ENCODE data around the gene PSMB1.
A peak's percentile ranks its signal among the peaks of the same experiment; 100 is the strongest.
"Not testable (repeated sequence)": the region's sequence is repeated elsewhere in the genome, so short reads cannot be mapped to it uniquely, and the experiment has no call there.

PSMB1 gene

DNA sequence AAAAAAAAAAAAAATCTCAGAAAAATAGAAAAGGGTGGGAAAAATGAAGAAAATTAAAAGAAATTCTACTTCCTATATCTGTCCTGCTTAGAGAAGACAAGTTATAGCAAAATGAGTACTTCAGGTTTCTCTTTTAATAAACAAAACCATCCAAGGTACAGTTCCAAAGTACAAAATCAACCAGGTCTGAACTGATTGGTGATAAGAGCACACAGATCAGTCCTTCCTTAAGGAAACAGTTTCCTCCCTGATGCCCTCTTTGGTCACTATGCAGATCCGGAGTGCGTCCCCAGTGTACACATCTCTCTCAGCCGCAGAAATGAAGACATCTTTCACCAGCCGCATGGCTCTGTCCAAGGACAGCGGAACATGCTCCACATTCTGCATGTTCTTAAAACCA, 18.1 kb downstream of the PSMB1 start:
- DNase-seq (ENCODE audit: low read depth in 2 of 2) = no peak

DNA sequence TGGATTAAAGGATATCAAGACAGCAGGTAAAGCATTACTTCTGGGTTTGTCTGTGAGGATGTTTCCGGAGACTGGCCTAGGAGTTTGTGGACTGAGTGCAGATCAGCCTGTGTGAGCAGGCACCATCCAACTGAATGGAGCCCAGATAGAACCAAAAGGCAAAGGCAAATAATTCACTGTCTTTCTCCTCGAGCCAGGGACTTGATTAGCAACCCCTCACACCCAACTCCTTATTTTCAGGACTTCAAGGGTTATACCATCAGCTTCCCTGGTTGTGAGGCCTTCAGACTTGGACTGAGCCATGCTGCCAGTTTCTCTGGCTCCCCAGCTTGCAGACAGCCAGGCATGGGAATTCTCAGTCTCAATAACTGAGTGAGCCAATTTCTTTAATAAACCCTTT, 19.3 kb downstream of the PSMB1 start:
- DNase-seq (ENCODE audit: low read depth in 2 of 2) = no peak

DNA sequence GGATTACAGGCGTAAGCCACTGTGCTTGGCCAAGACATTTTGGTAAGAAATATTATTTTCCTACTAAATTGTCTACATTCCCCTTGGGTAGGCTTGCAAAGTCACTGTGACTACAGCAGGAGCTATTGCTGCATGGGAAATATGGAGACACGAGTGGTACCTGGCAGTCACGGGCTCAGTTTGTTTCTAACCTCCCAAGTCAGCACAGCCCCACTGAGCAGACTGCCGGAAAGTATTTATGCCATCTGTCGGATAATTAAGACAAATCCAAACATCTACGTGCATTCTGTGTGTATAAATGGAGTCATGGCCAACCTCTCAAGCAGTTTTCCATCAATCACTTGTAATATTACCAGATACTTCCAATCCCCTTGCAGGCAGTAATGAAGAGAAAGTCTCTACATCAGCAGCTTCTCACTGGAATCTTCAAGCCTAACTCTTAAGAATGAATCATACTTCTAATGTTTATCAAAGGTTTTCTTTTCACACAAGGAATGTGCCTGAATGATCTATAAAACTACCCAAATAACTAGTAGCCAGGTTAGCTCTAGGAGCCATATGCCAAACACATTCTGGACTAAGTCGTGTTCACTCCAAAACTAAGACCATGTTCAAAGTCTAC, 20.1 kb downstream of the PSMB1 start:
- no peak for DNase-seq (ENCODE audit: low read depth in 2 of 2)

DNA sequence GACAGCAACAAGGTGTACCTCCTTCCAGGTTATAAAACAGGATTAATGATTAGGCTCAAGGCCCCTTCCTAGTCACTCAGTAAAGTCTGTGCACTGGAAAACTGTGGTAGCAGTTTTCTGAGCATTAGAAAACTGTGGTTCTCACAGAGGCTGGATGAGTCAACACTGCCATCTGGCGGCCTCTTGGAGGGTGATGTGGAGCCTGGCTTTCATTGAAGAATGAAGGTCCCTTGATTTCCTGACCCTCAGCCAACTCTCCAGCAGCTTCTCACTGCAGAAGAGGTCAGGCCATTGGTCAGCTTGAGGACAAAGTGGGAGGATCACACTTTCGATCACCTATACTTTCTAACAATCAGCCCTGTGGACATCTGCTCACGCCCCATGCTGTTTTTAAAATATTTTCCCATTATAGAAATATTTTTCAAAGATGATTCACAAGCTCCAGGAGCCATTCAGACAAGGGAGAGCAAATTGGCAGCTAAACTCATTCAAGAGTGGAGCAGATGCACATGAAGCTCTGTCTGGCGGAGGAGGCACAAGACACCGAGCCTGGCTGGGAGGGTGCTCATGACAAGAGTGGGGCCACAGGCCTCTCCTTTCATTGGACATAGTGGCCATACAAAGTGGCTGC, 23.2 kb downstream of the PSMB1 start:
- DNase-seq (ENCODE audit: low read depth in 2 of 2) = peak; percentile 35 to 39

DNA sequence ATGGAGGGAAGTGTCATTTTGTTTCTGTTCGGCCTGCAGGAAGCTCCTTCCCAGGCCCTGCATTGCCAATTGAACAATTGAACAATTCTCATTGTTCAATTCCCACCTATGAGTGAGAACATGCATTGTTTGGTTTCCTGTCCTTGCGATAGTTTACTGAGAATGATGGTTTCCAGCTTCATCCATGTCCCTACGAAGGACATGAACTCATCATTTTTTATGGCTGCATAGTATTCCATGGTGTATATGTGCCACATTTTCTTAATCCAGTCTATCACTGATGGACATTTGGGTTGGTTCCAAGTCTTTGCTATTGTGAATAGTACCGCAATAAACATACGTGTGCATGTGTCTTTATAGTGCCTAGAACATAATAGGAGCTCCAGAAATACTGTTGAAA, 25.1 kb downstream of the PSMB1 start:
- DNase-seq (ENCODE audit: low read depth in 2 of 2) = not testable (repeated sequence)

DNA sequence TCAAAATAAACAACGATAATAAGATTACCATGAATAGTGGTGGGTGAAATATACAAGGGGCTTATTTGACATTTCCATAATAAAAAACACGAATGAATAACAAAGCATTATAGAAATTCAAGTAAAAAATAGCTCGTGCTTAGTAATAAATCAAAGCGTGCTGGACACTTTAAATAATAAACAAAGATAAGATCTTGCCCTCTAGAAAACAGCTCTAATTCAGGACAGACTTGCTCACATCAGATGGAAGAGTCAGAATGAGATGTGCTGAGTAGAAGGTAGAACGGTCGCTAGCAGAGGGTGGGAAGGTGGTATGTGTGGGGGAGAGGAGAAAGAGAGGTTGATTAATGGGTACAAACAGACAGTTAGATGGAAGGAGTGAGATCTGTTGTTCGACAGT, 27.3 kb downstream of the PSMB1 start:
- DNase-seq (ENCODE audit: low read depth in 2 of 2) = no peak

DNA sequence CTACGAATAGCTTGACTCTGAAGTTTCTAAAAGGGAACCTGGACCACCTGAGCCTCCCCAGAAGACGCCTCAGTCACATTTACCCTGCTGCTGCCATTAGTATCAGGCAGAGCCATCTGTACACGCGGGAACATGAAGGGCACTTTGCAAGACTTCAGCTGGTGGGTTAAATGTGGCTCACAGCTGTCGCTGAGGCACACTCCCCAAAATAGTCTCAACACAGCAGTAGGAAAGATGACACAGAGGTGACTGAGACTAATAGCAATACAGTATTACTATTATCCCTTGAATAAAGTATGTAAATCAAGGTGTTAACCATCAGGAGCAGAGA, 29.0 kb downstream of the PSMB1 start:
- DNase-seq (ENCODE audit: low read depth in 2 of 2) = no peak

DNA sequence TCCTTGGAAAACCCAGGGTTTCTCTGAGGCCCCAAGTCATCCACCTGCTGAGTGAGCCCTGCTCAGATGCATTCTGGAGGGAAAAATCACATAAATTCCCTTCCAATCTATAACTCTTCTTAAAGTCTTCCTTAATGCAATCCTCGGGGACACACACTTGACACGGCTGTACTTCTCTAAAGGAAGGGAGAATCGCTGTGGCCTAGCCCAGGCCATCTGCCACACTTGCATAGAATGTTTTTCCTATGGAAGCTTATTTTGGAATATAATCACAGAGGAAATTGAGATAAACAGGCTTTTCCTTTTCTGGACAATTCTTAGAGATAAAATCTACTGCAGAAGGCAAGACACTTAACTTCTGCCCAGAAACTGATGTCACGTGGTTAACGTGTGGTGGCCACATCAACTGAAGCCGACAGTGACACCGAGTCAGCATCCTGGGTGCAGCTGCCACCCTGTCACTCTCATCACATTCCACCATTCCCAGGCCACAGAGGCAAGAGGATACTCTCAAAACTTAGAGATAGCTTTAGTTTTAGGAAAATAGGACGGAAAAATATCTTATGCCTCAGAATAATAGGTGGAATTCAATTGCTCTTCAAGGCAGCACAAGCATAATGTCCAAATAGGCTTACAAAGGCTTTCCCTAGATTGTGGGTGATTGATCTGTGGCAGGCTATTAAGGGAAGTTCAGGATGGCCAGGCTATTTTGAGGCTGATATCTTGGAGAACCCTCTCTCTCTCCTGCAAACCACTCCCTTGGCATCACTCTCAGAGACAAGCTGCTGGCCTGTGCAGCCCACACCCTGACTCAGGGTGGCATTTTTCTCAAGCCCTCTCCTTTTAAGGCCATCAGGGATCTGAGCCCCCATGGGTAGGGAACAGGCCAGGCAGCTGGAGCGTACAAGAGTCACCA, 29.6 kb downstream of the PSMB1 start:
- no peak for DNase-seq (ENCODE audit: low read depth in 2 of 2)

DNA sequence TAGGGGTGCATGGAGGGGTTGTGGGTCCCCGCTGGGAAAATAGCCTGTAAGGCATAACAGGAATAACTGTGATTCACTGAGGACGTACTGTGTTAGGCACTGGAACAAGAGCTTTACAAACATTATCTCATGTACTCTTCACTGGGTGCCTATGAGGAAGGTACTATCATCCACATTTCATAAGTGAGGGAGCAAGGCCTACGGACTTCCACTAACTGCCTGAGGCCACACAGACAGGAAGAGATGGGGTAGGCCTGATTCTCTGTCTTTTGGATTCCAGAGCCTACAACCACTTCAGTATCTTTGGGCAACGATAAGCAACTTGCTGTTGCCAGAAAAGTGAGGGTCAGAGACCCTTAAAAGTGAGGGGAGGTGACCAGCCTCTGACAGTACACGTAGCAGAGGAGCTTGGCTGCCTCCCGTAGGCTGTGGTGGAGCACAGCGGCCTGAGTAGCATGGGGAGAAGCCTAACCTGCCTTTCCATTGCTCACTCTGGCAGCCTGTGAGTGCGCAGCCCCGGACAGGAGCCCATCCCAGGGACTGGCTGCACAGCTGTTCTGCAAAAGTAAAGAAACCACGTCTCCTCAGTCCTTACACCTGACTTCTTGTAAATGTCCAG, 30.4 kb downstream of the PSMB1 start:
- DNase-seq (ENCODE audit: low read depth in 2 of 2) = no peak

DNA sequence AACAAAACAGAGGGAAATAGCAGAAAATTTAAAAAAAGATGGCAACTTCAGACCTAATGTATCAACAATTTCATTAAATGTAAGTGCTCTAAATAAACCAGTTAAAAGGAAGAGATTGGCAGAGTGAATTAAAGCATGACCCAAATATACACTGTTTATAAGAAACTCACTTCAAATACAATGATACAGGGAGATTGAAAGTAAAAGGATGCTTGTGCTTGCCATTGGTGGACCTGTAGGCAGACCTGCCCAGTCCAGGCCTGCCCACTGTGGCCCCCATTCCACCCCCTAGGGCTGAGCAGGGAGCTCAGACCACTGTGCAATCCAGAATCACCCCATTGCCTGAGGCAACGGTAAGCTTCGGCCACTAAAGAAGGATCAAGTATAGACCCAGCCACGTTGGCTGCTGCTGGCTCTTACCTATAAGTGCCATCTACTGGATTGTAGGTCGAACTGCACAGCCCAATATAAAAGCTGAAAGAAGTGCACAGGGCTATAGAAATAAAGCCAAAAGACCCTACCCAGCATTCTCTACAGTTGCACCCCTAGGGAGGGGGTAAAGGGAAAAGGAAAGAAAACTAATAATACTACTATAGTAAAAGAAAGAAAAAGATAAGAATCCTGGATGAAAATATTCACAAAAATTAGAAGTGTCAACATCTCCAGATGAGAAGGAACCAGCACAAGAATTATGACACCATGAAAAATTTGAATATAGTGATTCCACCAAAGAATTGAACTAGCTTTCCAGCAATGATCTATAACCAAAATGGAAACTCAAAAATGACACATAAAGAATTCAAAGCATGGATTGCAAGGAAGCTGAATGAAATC, 36.1 kb downstream of the PSMB1 start:
- DNase-seq (ENCODE audit: low read depth in 2 of 2) = peak in 1 of 2 donors; percentile 6

DNA sequence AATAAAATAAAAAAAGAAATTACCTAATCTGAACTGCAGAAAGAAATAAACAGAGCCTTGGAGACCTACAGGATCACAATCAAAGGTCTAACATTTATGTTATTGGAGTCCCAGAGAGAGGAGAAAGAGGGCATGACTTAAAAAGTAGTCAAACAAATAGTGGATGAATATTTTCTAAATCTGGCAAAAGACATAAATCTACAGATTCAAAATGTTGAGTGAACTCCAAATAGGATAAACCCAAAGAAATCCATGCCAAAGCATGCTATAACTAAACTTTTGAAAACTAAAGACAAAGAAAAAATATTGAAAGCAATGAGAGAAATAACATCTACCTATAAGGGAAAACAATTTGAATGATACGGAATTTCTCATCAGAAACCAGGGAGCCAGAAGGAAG, 38.2 kb downstream of the PSMB1 start:
- DNase-seq (ENCODE audit: low read depth in 2 of 2) = no peak

DNA sequence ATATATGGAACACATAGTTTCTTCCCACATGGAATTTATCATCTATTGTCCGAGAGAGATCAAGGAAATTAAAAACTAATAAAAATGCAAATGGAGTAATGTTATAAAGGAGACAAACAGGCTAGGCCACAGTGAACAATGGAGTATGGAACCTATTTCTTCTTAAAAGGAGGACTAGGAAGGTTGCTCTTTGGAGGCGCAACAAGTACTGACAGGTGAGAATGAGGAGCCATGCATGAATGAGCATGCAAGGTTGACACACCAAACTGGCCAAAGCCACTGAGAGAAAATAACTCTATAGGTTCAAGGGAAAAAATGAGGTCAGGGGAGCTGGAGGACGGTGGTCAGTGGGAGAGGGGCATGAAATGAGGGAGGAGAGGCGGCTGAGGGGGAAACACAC, 40.9 kb downstream of the PSMB1 start:
- DNase-seq (ENCODE audit: low read depth in 2 of 2) = no peak

DNA sequence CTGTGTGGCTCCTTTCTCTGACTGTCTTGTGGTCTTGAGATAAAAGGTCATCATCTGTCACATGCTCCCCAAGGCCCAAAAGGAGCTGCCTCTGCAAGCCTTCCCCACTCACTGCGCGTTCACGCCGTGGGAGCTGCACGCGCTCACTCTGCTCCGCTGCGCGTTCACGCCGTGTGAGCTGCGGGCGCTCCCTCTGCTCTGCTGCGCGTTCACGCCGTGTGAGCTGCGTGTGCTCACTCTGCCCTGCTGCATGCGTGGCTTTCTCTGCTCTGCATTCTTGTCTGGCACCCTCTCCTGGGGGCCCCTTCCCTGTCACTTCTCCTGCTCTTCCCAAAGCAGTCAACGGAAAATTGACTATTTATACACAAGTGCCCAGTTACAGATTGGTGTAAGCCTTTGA, 42.5 kb downstream of the PSMB1 start:
- DNase-seq (ENCODE audit: low read depth in 2 of 2) = no peak

DNA sequence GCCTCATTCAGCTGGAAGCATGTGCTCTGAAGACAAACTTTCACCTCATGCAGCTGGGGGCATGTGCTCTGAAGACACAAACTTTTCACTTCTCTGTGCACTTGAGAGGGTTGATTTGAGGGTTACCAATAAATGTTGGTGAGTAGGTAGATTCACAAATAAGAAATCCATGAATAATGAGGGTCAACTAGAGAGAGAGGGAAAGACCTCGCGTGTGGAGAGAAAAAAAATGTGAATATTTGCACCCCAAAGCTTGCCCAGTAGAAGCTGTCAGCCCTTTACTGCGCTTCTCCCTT, 43.4 kb downstream of the PSMB1 start:
- DNase-seq (ENCODE audit: low read depth in 2 of 2) = no peak

DNA sequence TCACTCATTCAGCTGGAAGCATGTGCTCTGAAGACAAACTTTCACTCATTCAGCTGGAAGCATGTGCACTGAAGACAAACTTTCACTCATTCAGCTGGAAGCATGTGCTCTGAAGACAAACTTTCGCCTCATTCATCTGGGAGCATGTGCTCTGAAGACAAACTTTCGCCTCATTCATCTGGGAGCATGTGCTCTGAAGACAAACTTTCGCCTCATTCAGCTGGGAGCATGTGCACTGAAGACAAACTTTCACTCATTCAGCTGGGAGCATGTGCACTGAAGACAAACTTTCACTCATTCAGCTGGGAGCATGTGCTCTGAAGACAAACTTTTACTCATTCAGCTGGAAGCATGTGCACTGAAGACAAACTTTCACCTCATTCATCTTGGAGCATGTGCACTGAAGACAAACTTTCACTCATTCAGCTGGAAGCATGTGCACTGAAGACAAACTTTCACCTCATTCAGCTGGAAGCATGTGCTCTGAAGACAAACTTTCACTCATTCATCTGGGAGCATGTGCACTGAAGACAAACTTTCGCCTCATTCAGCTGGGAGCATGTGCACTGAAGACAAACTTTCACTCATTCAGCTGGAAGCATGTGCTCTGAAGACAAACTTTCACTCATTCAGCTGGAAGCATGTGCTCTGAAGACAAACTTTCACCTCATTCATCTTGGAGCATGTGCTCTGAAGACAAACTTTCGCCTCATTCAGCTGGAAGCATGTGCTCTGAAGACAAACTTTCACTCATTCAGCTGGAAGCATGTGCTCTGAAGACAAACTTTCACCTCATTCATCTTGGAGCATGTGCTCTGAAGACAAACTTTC, 44.0 kb downstream of the PSMB1 start:
- not testable (repeated sequence) for DNase-seq (ENCODE audit: low read depth in 2 of 2)

DNA sequence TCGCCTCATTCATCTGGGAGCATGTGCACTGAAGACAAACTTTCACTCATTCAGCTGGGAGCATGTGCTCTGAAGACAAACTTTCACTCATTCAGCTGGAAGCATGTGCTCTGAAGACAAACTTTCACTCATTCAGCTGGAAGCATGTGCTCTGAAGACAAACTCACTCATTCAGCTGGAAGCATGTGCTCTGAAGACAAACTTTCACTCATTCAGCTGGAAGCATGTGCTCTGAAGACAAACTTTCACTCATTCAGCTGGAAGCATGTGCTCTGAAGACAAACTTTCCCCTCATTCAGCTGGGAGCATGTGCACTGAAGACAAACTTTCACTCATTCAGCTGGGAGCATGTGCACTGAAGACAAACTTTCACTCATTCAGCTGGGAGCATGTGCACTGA, 44.8 kb downstream of the PSMB1 start:
- not testable (repeated sequence) for DNase-seq (ENCODE audit: low read depth in 2 of 2)

DNA sequence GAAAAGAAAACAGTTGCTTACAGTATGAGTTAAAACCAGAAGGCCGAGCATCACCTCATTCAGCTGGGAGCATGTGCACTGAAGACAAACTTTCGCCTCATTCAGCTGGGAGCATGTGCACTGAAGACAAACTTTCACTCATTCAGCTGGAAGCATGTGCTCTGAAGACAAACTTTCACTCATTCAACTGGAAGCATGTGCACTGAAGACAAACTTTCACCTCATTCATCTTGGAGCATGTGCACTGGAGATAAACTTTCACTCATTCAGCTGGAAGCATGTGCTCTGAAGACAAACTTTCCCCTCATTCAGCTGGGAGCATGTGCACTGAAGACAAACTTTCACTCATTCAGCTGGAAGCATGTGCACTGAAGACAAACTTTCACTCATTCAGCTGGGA, 45.4 kb downstream of the PSMB1 start:
- DNase-seq (ENCODE audit: low read depth in 2 of 2) = not testable (repeated sequence)

DNA sequence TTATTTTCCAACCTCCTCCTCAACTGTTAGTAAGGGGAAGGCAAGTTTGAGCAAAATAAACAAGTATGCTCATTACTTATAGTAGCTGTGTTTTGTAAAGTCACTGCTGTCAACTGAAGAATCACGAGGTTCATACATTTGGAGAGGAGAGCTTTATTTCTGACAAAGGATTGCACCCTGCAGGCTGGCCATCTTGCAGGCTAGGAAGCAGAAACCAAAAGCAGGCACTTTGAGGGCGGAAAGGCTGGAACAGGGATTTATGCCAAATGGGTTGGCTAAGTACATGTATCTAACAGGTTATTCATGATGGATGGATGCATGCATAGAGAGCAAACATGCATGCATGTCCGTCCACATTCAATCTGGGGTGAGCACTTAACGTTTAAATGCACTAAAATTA, 46.7 kb downstream of the PSMB1 start:
- no peak for DNase-seq (ENCODE audit: low read depth in 2 of 2)

DNA sequence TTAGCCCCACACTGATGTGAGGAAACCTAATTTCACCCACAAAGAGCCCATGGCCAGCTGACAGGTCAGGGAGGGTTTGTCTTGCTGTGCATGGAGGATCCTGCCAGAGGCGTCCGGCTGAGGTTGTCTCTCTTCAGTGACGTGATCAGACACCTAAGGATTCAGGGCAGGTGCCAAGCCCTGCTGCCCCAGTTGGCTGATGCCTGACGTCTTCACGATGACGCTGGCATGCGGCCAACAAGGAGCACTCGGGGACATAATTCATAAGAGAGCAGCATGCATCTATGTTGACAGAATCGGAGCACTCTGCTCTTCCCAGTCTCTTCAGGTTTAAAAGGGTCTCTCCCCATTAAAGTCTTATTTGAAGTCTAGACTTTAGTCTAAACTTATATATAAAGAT, 47.8 kb downstream of the PSMB1 start:
- DNase-seq (ENCODE audit: low read depth in 2 of 2) = no peak

DNA sequence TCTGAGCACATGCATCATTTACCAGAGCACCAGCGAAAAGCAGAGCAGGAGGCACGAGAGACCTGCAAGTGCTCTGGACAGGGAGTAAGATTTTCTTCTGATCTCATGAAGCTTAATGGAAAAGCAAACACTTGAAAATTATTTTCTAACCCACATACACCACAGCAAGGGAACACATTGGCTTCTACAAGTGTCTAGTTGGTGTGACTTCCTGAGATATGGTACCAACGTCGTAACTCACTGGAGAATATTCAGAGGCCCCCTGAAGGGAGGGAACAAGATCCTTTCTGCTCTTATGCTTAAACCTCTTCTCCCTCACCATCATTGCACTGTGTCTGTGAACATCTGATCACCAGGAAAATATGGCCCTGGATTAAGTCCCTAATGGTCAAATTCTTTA, 48.6 kb downstream of the PSMB1 start:
- no peak for DNase-seq (ENCODE audit: low read depth in 2 of 2)

DNA sequence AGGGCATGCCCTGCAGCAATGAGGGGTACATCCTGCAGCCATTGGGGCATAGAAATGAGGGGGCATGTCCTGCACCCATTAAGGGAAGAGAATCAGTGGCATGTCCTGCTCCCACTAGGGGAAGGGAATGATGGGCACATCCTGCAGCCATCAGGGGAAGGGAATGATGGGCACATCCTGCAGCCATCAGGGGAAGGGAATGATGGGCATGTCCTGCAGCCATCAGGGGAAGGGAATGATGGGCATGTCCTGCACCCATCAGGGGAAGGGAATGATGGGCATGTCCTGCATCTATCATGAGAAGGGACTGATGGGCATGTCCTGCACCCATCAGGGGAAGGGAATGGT, 49.7 kb downstream of the PSMB1 start:
- no peak for DNase-seq (ENCODE audit: low read depth in 2 of 2)
